Measurements from ENCODE around the gene DPP4. TPM values are rescaled to one million over a fixed set of nuclear protein-coding genes. Genes with fewer than 3 reads are reported as not detected.

The DPP4 gene
- total and polyA plus RNA-seq, 2 donors from 2014 or later, result 29.4 to 74.8 TPM

- H3K36me3 ChIP-seq (ENCODE audit: control insufficient read depth in 2 of 3, insufficient read depth in 3 of 3, low read length in 3 of 3), result no peaks in the 10 kb centered on the region
- H3K27ac ChIP-seq (ENCODE audit: low read depth in 2 of 2, low read length in 2 of 2), result no peak overlapping the region
- intact Hi-C loops (cut with DNase I), result no loop called here
- no peaks in the 10 kb centered on the region for H3K4me1 ChIP-seq (ENCODE audit: control insufficient read depth in 2 of 3, insufficient read depth in 2 of 3, low read depth in 1 of 3, low read length in 3 of 3)
- no peaks in the 10 kb centered on the region for H3K27me3 ChIP-seq (ENCODE audit: control insufficient read depth, insufficient read depth, low read length)
- H3K9ac ChIP-seq (ENCODE audit: low read length in 3 of 3), result no peak overlapping the region
- TF ChIP-seq, protein P1, sequence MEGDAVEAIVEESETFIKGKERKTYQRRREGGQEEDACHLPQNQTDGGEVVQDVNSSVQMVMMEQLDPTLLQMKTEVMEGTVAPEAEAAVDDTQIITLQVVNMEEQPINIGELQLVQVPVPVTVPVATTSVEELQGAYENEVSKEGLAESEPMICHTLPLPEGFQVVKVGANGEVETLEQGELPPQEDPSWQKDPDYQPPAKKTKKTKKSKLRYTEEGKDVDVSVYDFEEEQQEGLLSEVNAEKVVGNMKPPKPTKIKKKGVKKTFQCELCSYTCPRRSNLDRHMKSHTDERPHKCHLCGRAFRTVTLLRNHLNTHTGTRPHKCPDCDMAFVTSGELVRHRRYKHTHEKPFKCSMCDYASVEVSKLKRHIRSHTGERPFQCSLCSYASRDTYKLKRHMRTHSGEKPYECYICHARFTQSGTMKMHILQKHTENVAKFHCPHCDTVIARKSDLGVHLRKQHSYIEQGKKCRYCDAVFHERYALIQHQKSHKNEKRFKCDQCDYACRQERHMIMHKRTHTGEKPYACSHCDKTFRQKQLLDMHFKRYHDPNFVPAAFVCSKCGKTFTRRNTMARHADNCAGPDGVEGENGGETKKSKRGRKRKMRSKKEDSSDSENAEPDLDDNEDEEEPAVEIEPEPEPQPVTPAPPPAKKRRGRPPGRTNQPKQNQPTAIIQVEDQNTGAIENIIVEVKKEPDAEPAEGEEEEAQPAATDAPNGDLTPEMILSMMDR (IDR thresholded peaks at IDR 0.05; ENCODE audit: borderline replicate concordance, extremely low read depth, insufficient read depth), result no peak
- FAIRE-seq, result peak; percentile 29
- DNase-seq, result peak in 1 of 5 donors; percentile 22
- H3K9me3 ChIP-seq (ENCODE audit: control insufficient read depth in 2 of 3, insufficient read depth in 1 of 3, low read length in 3 of 3), result no peaks in the 10 kb centered on the region
- H3K4me3 ChIP-seq (ENCODE audit: low read length in 3 of 3), result no peak overlapping the region
Observed at GRCh38 chr2:162037028-162037795, 36.8 kb downstream of the DPP4 start.

- H3K4me1 ChIP-seq (ENCODE audit: control insufficient read depth in 2 of 3, insufficient read depth in 2 of 3, low read depth in 1 of 3, low read length in 3 of 3), result no peaks in the 10 kb centered on the region
- DNase-seq (no peak), FAIRE-seq (no peak)
- intact Hi-C loops (cut with DNase I), result no loop called here
- no peaks in the 10 kb centered on the region for H3K9me3 ChIP-seq (ENCODE audit: control insufficient read depth in 2 of 3, insufficient read depth in 1 of 3, low read length in 3 of 3)
- no peak overlapping the region for H3K9ac ChIP-seq (ENCODE audit: low read length in 3 of 3)
- no peak overlapping the region for H3K4me3 ChIP-seq (ENCODE audit: low read length in 3 of 3)
- no peaks in the 10 kb centered on the region for H3K27me3 ChIP-seq (ENCODE audit: control insufficient read depth, insufficient read depth, low read length)
- no peaks in the 10 kb centered on the region for H3K36me3 ChIP-seq (ENCODE audit: control insufficient read depth in 2 of 3, insufficient read depth in 3 of 3, low read length in 3 of 3)
- no peak overlapping the region for H3K27ac ChIP-seq (ENCODE audit: low read depth in 2 of 2, low read length in 2 of 2)
- TF ChIP-seq, protein P1 (IDR thresholded peaks at IDR 0.05; ENCODE audit: borderline replicate concordance, extremely low read depth, insufficient read depth), result no peak
Observed at GRCh38 chr2:162035981-162036380, 38.0 kb downstream of the DPP4 start.

DNA sequence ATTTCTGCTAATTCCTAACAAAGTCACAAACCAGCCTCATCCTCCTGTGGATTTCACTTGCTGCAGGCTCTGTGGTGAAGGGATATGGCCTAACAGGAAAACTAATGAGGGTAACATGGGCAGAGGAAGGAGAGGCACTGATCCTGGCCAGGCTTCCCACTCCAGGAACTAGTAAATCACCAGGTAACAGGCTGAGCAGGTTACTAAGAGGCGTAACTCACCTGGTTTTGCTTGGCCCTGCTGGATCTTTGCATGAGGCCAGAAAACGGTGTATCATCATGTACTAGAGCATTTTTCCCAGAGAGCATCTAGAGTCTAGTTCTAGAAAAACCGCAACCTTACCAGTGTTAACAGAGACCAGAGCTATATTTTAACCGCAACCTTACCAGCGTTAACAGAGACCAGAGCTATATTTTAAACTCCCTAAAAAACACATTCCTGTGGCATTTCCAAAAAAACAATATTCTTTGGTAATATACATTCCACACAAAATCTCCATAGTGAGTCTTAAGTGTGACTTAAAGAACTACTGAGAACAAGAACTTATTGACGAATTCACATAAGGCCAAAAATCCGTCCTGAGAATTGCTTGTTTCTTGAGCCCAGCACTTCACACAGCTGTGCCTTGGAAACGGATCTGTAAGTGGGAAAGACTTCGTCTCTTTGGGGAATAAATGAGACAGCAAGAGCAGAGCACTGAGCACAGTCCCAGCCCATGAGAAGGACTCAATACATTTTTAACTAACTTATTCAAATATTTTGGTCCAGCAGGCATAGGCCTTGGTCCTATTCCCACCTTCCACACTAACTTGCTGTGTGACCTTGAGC is 43.4 kb downstream of the DPP4 start:
- Histone ChIP-seq H3K9ac (ENCODE audit: low read length in 3 of 3) (no peak overlapping the region), H3K27me3 (ENCODE audit: control insufficient read depth, insufficient read depth, low read length) (no peaks in the 10 kb centered on the region), H3K4me3 (ENCODE audit: low read length in 3 of 3) (no peak overlapping the region), H3K27ac (ENCODE audit: low read depth in 2 of 2, low read length in 2 of 2) (no peak overlapping the region), H3K9me3 (ENCODE audit: control insufficient read depth in 2 of 3, insufficient read depth in 1 of 3, low read length in 3 of 3) (no peaks in the 10 kb centered on the region), H3K36me3 (ENCODE audit: control insufficient read depth in 2 of 3, insufficient read depth in 3 of 3, low read length in 3 of 3) (no peaks in the 10 kb centered on the region), H3K4me1 (ENCODE audit: control insufficient read depth in 2 of 3, insufficient read depth in 2 of 3, low read depth in 1 of 3, low read length in 3 of 3) (peaks cover 0 to 6% (median 0%) of the 10 kb centered on the region in 3 donors)
- intact Hi-C loops (cut with DNase I), result no loop called here
- TF ChIP-seq, protein P1 (IDR thresholded peaks at IDR 0.05; ENCODE audit: borderline replicate concordance, extremely low read depth, insufficient read depth), result no peak
- FAIRE-seq, result no peak
- DNase-seq, result no peak
